Activated naive CD4-positive, alpha-beta T cell treated with anti-CD3 and anti-CD28 coated beads, Interleukin-2, amount 50 U/mL, for 16 hours (primary cell): Measurements from ENCODE around the gene MTAP.

ENCODE experiments used
- DNase-seq: peaks from one replicate; pipeline ENCODE4 v3.0.0-alpha.2; 2020

The MTAP gene

GRCh38 chr9:21806644-21807043 is 4.2 kb downstream of the MTAP start:
- no peak for DNase-seq

GRCh38 chr9:21810388-21810787 is 8.0 kb downstream of the MTAP start:
- no peak for DNase-seq

- DNase-seq, result no peak
Observed at GRCh38 chr9:21810881-21811280, 8.4 kb downstream of the MTAP start.

DNA sequence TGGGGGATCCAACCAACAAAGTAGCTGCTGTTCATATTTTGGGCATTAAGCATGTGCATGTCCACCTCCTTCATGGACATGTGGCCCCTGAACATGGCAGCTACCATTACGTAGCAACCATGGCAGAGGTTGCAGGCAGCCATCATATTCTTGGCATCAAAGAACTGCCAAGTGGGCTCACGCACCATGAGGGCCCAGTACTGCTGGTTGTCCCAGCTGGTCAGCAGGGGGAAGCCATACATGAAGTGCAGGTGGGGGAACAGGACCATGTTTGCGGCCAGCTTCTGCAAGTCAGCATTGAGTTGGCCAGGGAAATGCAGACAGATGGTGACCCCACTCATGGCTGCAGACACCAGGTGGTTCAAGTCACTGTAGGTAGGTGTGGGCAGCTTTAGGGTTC is 9.5 kb downstream of the MTAP start:
- no peak for DNase-seq

- no peak for DNase-seq
Observed at GRCh38 chr9:21812415-21812814, 10.0 kb downstream of the MTAP start.

DNA sequence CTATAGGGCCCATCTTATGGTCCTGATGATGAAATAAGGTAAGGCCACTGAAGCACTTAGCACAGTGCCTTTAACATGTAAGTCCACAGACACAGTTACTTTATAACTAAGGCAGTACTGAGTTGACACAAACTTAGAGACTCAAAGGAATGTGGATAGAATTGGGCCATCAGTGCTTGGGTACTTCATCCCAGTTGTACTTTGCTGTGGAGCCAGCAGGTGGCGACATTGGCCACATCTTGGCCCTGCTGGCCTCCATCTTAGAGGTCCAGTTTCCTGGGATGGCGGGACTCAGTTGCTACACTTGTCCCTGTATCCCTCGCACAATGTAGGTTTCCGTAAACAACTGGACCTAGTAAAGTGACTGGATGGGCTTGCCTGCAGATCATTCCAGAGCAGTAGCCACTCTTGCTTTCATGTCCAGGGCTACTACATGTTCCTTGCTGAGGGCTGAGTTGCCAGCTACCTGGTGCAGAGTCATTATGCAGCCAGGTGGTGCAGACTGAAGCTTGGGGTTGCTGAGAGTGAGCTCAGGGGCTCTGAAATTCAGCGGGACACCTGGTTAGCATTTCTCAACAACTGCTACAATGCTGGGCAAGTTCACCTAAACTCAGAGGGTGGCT is 10.6 kb downstream of the MTAP start:
- DNase-seq, result peak; percentile 61

DNA sequence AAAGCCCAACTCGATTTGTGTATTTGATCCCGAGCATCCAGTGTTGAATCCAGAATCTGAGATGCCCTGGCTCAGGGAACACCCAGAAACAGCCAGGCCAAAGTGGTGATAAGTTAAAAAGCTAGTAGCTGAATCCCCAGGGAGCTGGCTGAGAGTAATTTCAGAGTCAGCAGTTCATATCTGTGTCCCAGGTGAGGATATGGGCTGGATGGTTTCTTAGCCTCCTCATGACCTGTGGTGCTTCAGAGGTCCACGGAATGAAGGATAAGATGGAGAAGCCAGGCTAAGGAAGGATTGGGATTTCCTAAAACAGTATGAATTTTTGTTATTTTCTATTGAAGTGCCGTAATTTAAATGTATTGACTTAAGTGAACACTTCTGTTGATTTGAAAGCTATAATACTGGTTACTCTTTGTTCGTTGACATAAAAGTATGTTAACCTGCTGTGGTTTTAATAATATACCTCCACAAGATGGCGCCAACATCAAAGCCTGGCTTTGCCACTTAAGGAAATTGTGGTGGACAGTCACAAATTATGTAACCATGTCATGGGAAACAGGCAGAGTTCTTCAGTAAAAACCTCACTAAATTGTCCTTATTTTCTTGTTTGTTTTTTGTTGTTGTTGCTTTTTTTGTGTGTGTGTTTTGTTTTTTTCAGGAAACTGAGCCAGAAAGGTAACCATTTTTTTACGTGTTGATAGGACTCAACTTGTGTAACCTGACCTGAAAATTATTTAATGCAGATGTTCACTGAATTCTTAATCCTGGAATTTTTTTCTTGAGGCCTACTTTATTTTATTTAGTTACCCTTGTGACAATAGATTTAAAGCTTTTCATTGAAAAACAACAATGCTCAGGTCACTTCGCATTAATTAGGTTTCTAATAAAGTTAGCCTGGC is 11.4 kb downstream of the MTAP start:
- peak; percentile 45 for DNase-seq

DNA sequence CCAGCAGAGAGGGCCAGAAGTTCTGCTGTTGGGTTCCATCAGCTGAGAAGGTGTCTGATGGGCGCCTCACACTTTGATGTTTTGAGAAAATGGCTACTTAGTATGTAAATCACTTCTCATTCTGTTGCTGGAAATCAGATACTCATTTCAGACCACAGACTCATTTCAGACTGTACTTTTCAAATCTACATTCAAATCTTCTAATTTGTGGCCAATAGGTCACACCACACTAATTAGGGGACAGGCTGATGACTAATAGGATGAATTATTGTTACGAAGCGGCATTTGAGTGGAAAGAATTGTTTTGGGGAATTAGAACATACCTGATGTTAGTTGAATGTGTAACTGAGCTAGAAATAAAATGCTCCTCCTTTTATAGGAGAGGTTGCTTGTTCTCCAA is 13.2 kb downstream of the MTAP start:
- no peak for DNase-seq

DNA sequence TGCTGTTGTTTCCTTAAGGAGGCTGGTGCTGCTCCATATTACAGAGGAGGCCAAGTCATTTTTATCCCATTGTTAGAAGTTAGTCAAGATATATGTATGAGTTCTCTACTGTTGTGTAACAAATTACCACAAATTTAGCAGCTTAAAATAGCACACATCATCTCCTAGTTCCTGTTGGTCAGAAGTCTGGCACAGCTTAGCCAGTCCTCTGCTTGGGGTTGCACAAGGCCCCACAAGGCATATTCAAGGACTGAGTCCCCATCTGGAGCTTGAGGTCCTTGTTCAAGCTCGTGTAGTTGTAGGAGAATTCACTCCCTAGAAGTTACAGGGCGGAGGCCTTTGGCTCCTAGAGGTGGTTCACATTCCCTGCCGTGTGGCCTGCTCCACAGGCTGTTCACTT is 14.7 kb downstream of the MTAP start:
- no peak for DNase-seq

DNA sequence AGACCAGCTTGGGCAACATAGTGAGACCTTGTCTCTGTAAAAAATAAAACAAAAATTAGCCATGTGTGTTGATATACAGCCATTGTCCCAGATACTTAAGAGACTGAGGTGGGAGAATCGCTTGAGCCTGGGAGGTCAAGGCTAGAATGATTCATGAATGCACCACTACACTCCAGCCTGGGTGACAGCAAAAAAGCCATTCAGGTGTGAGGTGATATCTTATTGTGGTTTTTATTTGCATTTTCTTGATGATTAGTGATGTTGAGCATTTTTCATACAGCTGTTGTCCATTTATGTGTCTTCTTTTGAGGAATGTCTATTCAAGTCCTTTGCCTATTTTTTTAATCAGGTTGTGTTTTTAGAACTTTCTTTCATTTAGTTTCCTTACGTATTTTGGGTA is 23.2 kb downstream of the MTAP start:
- no peak for DNase-seq

DNA sequence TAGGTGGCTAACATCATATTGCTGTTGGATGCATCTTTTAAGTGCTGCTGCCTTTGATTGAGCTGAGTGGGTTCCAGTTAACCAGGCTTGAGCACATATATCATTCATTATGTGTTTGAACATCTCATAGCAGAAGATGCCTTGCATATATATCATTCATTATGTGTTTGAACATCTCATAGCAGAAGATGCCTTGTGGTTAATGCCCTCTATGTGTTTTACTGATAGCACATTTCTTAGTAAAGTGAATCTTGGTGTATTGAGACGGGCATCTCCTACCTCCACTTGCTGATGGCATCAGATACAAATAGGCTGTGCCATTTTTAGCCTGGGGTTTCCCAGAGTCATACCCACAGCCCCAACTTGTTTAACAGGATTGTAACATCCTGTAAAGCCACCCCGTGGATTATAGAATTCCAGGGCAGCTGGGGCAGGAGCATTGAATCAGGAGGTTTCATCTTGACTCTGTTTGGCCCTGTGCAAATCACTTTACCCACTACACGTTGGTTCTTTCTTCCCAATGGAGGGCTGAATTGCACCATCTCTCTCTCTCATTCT is 26.5 kb downstream of the MTAP start:
- DNase-seq, result no peak

- DNase-seq, result peak; percentile 26
Observed at GRCh38 chr9:21830589-21830988, 28.2 kb downstream of the MTAP start.

DNA sequence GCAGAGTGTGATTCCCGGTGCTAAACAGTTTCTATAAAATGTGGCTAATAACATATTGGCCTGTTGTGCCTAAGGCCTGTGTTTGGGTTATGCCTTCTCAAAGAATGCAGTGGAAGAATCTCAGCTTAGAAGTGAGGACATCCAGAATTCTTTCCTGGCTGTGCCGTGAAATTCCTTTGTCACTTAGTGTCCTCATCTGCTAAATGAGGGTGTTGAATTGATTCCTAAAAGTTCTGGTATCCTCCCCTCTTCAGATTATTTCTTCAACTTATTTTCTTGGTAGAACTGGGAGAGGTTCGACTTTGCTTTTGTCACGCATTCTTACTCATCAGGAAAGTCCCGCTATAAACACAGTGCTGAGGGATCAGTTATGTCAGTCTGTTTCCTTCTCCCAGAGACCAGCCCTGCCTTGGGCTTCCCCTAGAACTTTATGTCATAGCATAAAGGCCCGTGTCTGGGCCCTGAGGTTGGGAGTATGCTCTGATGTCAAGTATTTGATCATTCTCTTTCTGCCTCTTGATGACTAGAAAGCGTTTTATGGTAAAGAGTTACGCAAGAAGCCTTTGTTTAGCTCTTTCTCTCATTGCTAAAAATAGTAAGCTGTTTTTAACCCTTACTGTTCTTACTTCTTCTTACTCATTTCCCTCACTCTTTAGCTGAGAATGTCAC is 29.5 kb downstream of the MTAP start:
- peak; percentile 25 for DNase-seq

GRCh38 chr9:21833090-21833801 is 30.8 kb downstream of the MTAP start:
- no peak for DNase-seq

DNA sequence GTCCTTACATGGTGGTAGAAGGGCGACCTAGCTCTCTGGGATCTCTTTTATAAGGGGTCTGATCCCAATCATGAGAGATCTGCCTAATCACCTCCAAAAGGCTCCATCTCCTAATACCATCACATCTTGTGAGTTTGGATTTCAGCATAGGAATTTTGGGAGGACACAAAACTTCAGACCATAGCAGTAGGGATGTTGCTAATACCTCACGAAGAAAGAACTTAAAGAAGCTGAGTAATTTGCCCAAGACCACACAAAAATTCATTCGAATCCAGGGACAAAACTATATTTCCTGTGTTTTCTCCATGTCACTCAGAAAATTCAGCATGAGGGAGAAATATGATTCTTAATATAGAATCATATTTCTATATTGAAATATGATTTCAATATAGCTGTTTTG is 32.7 kb downstream of the MTAP start:
- DNase-seq, result no peak

GRCh38 chr9:21836437-21837161 is 34.2 kb downstream of the MTAP start:
- DNase-seq, result no peak

DNA sequence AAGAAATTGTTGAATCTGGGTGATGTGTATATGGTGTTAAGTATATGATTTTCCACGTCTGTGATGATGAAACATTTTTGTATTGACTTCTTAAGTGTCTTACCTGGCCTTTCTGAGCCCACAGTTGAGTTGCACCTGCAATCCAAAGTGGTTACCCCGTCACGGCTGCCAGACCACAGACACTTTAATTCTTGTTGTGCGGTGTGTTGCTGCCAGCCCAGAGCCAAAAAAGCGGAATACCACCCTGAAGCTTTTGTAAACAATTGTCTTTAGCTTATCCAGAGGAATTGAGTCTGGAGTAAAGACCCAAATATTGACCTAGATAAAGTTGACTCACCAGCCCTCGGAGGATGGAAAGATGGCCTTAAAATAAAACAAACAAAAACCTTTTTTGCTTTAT is 35.1 kb downstream of the MTAP start:
- DNase-seq, result no peak

DNA sequence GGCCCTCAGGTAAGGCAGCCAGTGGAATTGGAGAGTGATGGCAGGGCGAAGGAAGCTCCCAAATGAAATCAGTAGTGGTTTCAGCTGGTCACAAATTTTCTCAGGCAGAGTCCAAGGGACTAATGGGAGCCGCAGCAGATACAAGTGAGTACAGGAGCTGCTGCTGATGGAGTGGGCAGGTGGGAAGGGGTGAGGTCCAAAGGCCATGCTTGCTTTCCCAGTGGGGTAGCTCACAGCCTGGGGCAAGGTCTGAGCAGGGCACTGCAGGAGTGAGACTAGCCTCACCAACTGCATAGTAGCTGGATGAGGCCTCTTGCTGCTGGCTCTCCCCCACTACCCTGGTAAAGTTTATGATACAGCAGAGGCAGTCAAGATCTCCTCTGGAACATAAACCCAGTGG is 38.2 kb downstream of the MTAP start:
- no peak for DNase-seq

- DNase-seq, result no peak
Observed at GRCh38 chr9:21841133-21841532, 38.7 kb downstream of the MTAP start.

- no peak for DNase-seq
Observed at GRCh38 chr9:21848615-21849014, 46.2 kb downstream of the MTAP start.

GRCh38 chr9:21852754-21853153 is 50.3 kb downstream of the MTAP start:
- DNase-seq, result no peak

DNA sequence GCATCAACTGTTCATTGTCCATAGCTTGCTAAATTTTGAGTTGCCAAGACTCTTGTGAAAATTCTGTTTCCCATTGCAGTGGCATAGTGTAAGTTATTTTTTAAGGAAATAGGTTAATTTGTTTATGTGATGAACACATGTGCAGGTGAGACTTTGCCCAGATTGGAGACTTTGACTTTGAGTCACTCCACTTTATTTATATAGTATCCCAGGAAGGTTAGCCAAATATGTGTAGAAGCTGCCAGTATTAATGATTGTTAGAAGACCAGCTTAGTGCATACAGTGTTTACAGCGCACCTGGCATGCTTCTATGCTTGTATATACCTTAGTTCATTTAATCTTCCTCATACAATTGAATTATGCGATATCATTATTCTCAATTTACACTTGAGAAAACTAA is 51.0 kb downstream of the MTAP start:
- DNase-seq, result no peak
